NCI-H748 (cell line): ENCODE data around the gene PANK4.
"Not testable (repeated sequence)": the region's sequence is repeated elsewhere in the genome, so short reads cannot be mapped to it uniquely, and the experiment has no call there.

ENCODE experiments used
- DNase-seq: peaks from one replicate; lab custom pipeline; 2025; ENCODE audit not compliant: unreplicated experiment; lab: John Stamatoyannopoulos, UW

The PANK4 gene

DNA sequence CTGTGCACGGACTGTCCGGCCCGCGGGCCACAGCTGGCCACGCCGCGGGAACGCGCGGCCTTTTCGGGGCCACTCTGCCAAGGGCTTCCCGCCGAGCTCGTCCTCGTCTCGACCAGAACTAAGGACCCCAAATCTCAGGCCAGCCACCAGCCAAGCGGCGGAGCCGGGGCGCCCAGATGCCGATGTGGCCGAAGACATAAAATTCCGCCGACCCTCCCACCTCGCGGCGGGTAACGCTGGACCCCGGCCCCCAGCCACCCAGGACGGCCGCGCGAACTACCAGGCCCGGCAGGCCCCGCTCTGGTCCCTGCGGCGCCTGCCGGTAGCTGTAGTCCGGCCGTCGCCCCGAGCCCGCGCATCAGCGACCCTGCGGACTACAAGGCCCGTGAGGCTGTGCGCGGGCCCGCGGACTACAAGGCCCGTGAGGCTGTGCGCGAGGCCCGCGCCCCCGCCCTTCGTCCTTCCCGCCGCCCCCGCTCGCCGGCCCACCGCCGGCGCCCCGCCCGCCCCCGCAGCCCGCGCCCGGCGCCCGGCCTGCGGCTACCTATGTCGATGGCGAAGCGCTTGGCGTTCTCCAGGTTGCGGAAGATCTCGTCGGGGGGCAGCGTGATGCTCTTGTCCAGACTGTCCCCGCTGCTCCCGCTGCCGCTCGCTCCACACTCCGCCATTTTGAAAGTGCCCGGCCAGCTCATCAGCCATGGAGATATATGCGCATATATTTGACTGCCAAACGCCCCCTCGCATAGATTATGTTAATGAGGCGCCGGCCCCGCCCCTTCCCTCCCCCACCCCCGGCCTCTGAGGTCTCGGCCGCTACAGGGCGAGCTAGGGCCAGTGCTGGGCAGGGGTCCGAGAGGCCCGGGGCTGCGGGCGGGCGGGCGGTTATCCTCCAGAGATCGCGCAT is at the start of gene PANK4:
Gene PANK4, minus strand, starts transcription at position 677 of the 904 bp plus-strand sequence. Its CDS starts 9 bp downstream, at position 668.
- DNase-seq: peak; percentile 93

- DNase-seq: no peak
These were observed 48.0 kb upstream of the PANK4 start for GRCh38 chr1:2574350-2574749.

- no peak for DNase-seq
These were observed 47.0 kb upstream of the PANK4 start for GRCh38 chr1:2573250-2573920.

DNA sequence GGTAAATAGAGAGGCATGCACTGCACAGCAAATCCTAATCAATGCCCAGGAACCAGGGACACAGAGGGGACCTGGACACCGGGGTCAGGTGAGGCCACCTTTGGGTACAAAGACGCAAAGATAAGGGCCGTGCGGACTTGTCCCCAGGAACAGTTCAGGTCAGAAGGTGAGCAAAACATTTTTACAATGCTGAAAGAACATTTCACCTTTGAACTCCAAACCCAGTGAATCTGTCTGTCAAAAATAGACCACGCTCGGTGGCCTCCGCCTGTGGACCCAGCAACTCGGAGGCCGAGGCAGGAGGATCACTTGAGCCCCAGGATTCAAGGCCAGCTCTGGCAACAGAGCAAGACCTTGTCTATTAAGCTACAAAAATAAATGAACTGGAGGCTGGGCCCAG is 45.0 kb upstream of the PANK4 start:
- no peak for DNase-seq

DNA sequence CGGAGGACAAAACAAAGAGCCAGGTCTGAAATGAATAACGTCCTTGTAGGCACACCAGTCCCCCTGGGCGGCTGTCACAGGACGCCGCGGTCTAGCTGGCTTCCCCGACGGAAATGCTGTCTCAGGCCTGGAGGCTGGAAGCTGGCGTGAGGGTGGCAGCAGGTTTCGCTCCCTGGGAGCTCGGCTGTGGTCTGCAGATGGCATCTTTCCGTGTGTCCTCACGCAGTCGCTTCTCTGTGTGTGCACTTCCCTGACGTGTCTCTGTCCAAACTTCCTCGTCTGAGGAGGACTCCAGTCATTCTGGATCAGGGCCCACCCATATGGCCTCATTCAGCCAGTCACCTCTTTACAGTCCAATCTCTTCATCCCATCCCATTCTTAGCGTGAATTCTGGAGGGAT is 43.9 kb upstream of the PANK4 start:
- no peak for DNase-seq

DNA sequence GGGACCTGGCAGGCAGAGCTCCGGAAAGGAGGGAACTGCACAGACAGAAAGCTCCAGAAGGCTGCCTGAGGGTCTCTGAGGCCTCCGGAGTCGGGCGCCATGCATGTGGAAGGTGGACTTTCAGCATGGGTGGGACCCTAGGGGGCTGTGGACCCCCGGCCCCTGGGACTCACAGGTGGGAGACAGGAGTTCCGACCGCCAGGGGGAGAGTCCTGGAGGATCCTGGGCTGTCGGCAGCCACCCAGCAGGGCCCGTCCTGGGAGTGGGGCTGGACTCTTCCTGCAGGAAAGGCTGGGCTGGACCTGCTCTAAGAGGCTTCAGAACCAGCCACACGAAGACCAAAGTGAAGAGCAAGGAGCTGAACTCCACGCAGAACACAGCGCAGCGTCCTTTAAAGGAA is 43.3 kb upstream of the PANK4 start:
- DNase-seq: not testable (repeated sequence)

- no peak for DNase-seq
These were observed 42.7 kb upstream of the PANK4 start for GRCh38 chr1:2569060-2569459.

GRCh38 chr1:2568187-2568816 is 41.9 kb upstream of the PANK4 start:
- not testable (repeated sequence) for DNase-seq

- no peak for DNase-seq
These were observed 40.8 kb upstream of the PANK4 start for GRCh38 chr1:2567083-2567679.

DNA sequence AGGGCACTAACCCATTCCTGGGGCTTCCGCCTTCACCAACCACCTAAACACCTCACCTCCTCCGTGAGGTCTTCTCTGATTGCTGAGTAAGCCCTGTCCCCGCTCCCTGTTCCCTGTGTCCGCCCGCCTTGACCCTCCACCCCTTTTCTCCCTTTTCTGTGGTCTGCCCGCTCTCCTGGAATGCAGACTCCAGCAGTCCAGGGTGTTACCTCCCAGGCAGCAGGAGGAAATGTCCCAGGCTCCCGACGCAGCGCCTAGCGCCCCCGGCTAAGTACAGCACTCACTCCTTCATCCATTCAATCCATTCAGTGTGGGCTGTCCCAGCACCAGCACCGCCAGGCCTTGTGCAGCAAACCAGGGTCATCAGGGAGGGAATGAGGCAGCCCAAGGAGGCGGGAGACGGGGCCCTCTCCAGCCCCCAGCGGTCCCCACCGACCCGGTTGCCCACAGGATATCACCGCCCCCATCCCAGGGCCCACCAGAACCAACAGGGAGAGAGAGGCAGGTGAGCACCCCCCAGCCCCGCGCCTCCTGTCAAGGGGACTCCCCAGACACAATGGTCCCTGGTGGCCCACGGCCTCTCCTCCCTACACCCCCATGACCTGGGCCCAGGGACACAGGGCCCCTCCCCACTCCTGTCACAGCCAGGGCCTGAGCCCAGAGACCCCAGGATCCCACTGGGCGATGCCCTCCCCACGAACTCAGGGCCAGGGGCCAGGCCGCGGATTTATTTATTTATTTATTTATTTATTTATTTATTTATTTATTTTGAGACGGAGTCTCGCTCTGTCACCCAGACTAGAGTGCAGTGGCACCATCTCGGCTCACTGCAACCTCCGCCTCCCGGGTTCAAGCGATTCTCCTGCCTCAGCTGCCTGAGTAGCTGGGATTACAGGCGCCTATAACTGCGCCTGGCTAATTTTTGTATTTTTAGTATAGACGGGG is 40.0 kb upstream of the PANK4 start:
- no peak for DNase-seq

GRCh38 chr1:2564815-2565374 is 38.5 kb upstream of the PANK4 start:
- DNase-seq: no peak

GRCh38 chr1:2564006-2564814 is 37.8 kb upstream of the PANK4 start:
- DNase-seq: no peak

GRCh38 chr1:2563205-2563604 is 36.8 kb upstream of the PANK4 start:
- DNase-seq: no peak

GRCh38 chr1:2561898-2562895 is 35.8 kb upstream of the PANK4 start:
- DNase-seq: no peak

DNA sequence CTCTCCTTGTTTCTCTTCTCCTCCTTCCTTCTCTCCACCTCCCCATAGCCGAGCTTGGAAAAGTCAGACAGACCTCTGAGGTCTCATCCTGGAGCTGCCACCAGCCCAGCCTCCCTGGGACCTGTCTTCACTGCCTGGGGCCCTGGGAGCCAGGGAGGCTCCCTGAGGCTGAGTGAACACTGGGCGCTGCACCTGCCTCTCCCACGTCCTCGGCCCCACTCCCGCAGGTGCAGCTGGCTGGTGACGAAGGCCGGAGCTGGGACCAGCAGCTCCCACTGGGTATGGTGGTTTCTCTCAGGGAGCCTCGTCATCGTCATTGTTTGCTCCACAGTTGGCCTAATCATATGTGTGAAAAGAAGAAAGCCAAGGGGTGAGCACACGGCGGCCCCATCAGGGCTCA is 35.0 kb upstream of the PANK4 start:
- DNase-seq: no peak

DNA sequence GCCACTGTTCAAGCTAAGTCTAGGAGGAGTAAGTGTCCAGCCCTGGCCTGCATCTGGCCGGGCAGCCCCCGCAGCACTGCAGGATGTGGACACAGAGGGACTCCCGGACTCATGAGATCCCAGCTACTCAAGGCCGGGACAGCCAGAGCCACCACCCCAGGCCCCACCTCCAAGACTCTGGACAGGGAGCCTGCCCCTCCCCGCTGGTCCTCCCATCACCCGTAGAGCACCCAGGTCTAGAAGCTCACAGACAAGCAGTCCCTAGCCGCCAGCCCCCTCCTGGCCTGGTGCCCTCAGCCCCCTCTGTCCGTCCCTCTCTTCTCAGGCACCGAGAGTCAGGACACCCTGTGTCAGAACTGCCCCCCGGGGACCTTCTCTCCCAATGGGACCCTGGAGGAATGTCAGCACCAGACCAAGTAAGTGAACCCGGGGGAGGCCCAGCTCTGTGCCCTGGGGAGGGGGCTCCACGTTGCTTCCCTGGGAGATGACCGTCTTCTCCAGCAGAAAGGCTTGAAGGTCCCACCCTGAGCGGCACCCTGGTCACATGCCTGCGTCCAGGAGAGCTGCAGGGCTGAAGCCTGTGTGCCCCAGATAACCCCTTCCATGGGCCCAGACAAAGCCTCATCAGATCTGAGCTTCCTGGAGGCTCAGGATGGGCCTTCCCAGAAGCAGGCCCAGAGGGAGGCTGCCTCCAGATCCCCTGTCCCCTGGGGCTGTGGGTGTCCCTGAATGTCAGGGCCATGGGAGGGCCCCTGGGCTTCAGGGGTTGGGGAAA is 34.1 kb upstream of the PANK4 start:
- DNase-seq: no peak
